ENCODE measurements around the gene MYLK.

Gene MYLK

GRCh38 chr3:123781138-123781537 lies 103.0 kb downstream of the MYLK start:
- Histone ChIP-seq H3K4me1 (ENCODE audit: control insufficient read depth in 2 of 2, insufficient read depth in 1 of 2, low read depth in 1 of 2, low read length in 2 of 2) (peaks cover 3 to 4% of the 10 kb centered on the region in 2 donors), H3K9ac (ENCODE audit: low read depth, low read length, poor library complexity) (no peak overlapping the region), H2BK5ac (ENCODE audit: low read length) (no peak overlapping the region), H3K23ac (ENCODE audit: low read depth, low read length, poor library complexity) (no peak overlapping the region), H3K4me3 (ENCODE audit: low read length in 2 of 2) (no peak overlapping the region), H3K4ac (ENCODE audit: low read length) (no peak overlapping the region), H2BK15ac (ENCODE audit: low read length) (no peak overlapping the region), H3K4me2 (ENCODE audit: insufficient read depth, low read length, poor library complexity, severe bottlenecking) (no peak overlapping the region), H3K18ac (ENCODE audit: low read length) (no peak overlapping the region), H3K9me3 (replicated peaks in 1 of 2; ENCODE audit: control insufficient read depth in 2 of 2, insufficient read depth in 1 of 2, low read depth in 1 of 2, low read length in 2 of 2) (no peaks in the 10 kb centered on the region), H3K14ac (ENCODE audit: low read length) (no peak overlapping the region), H3K79me1 (ENCODE audit: low read depth, low read length) (peaks cover 2% of the 10 kb centered on the region), H4K8ac (ENCODE audit: low read depth, low read length) (no peak overlapping the region), H2AK5ac (ENCODE audit: low read depth, low read length) (no peak overlapping the region), H3K27me3 (ENCODE audit: control insufficient read depth in 3 of 3, insufficient read depth in 3 of 3, low read depth in 1 of 3, low read length in 3 of 3) (no peaks in the 10 kb centered on the region), H3K36me3 (replicated peaks in 1 of 2; ENCODE audit: control insufficient read depth in 2 of 2, insufficient read depth in 2 of 2, low read length in 2 of 2) (no peaks in the 10 kb centered on the region), H2BK12ac (ENCODE audit: low read length) (no peak overlapping the region), H3K27ac (replicated peaks; ENCODE audit: low read length) (no peak overlapping the region), H4K91ac (ENCODE audit: low read depth, low read length, poor library complexity) (no peak overlapping the region), H2AFZ (ENCODE audit: low read length) (no peak overlapping the region), H2BK120ac (ENCODE audit: low read depth, low read length) (no peak overlapping the region)
- DNase-seq (ENCODE audit: low spot score), result no peak
- WGBS, 2 donors (ENCODE audit: extremely low coverage in 2 of 2, insufficient read length in 2 of 2, insufficient replicate concordance in 1 of 2), result no CpG with 5 or more reads among the region's 2 CpGs

- H2AK5ac ChIP-seq (ENCODE audit: low read depth, low read length), result no peak overlapping the region
- no peak overlapping the region for H3K4ac ChIP-seq (ENCODE audit: low read length)
- no peak overlapping the region for H3K14ac ChIP-seq (ENCODE audit: low read length)
- no peaks in the 10 kb centered on the region for H3K9me3 ChIP-seq (replicated peaks in 1 of 2; ENCODE audit: control insufficient read depth in 2 of 2, insufficient read depth in 1 of 2, low read depth in 1 of 2, low read length in 2 of 2)
- H2AFZ ChIP-seq (ENCODE audit: low read length), result no peak overlapping the region
- no peaks in the 10 kb centered on the region for H3K27me3 ChIP-seq (ENCODE audit: control insufficient read depth in 3 of 3, insufficient read depth in 3 of 3, low read depth in 1 of 3, low read length in 3 of 3)
- H3K9ac ChIP-seq (ENCODE audit: low read depth, low read length, poor library complexity), result no peak overlapping the region
- no peak overlapping the region for H3K23ac ChIP-seq (ENCODE audit: low read depth, low read length, poor library complexity)
- H3K4me2 ChIP-seq (ENCODE audit: insufficient read depth, low read length, poor library complexity, severe bottlenecking), result no peak overlapping the region
- no peak overlapping the region for H2BK12ac ChIP-seq (ENCODE audit: low read length)
- H2BK15ac ChIP-seq (ENCODE audit: low read length), result no peak overlapping the region
- no peak overlapping the region for H4K8ac ChIP-seq (ENCODE audit: low read depth, low read length)
- no peak overlapping the region for H4K91ac ChIP-seq (ENCODE audit: low read depth, low read length, poor library complexity)
- H3K36me3 ChIP-seq (replicated peaks in 1 of 2; ENCODE audit: control insufficient read depth in 2 of 2, insufficient read depth in 2 of 2, low read length in 2 of 2), result no peaks in the 10 kb centered on the region
- DNase-seq (ENCODE audit: low spot score), result no peak
- H3K18ac ChIP-seq (ENCODE audit: low read length), result no peak overlapping the region
- H2BK120ac ChIP-seq (ENCODE audit: low read depth, low read length), result no peak overlapping the region
- no peak overlapping the region for H3K27ac ChIP-seq (replicated peaks; ENCODE audit: low read length)
- H3K4me1 ChIP-seq (ENCODE audit: control insufficient read depth in 2 of 2, insufficient read depth in 1 of 2, low read depth in 1 of 2, low read length in 2 of 2), result peaks cover 3 to 4% of the 10 kb centered on the region in 2 donors
- no peak overlapping the region for H2BK5ac ChIP-seq (ENCODE audit: low read length)
- H3K79me1 ChIP-seq (ENCODE audit: low read depth, low read length), result peaks cover 2% of the 10 kb centered on the region
- no CpG with 5 or more reads among the region's 6 CpGs for WGBS, 2 donors (ENCODE audit: extremely low coverage in 2 of 2, insufficient read length in 2 of 2, insufficient replicate concordance in 1 of 2)
- no peak overlapping the region for H3K4me3 ChIP-seq (ENCODE audit: low read length in 2 of 2)
Observed at GRCh38 chr3:123780656-123781055, 103.5 kb downstream of the MYLK start.

GRCh38 chr3:123779655-123780231 lies 104.4 kb downstream of the MYLK start:
- DNase-seq (ENCODE audit: low spot score), result no peak
- Histone ChIP-seq H4K91ac (ENCODE audit: low read depth, low read length, poor library complexity) (no peak overlapping the region), H3K4ac (ENCODE audit: low read length) (no peak overlapping the region), H2AFZ (ENCODE audit: low read length) (no peak overlapping the region), H4K8ac (ENCODE audit: low read depth, low read length) (no peak overlapping the region), H2BK5ac (ENCODE audit: low read length) (no peak overlapping the region), H2BK120ac (ENCODE audit: low read depth, low read length) (no peak overlapping the region), H2BK15ac (ENCODE audit: low read length) (no peak overlapping the region), H3K9me3 (replicated peaks in 1 of 2; ENCODE audit: control insufficient read depth in 2 of 2, insufficient read depth in 1 of 2, low read depth in 1 of 2, low read length in 2 of 2) (no peaks in the 10 kb centered on the region), H3K27me3 (ENCODE audit: control insufficient read depth in 3 of 3, insufficient read depth in 3 of 3, low read depth in 1 of 3, low read length in 3 of 3) (no peaks in the 10 kb centered on the region), H2BK12ac (ENCODE audit: low read length) (no peak overlapping the region), H2AK5ac (ENCODE audit: low read depth, low read length) (no peak overlapping the region), H3K14ac (ENCODE audit: low read length) (no peak overlapping the region), H3K27ac (replicated peaks; ENCODE audit: low read length) (no peak overlapping the region), H3K79me1 (ENCODE audit: low read depth, low read length) (peaks cover 2% of the 10 kb centered on the region), H3K9ac (ENCODE audit: low read depth, low read length, poor library complexity) (no peak overlapping the region), H3K18ac (ENCODE audit: low read length) (no peak overlapping the region), H3K4me2 (ENCODE audit: insufficient read depth, low read length, poor library complexity, severe bottlenecking) (no peak overlapping the region), H3K4me3 (ENCODE audit: low read length in 2 of 2) (no peak overlapping the region), H3K36me3 (replicated peaks in 1 of 2; ENCODE audit: control insufficient read depth in 2 of 2, insufficient read depth in 2 of 2, low read length in 2 of 2) (no peaks in the 10 kb centered on the region), H3K23ac (ENCODE audit: low read depth, low read length, poor library complexity) (no peak overlapping the region), H3K4me1 (ENCODE audit: control insufficient read depth in 2 of 2, insufficient read depth in 1 of 2, low read depth in 1 of 2, low read length in 2 of 2) (peaks cover 3 to 4% of the 10 kb centered on the region in 2 donors)
- no CpG with 5 or more reads among the region's 10 CpGs for WGBS, 2 donors (ENCODE audit: extremely low coverage in 2 of 2, insufficient read length in 2 of 2, insufficient replicate concordance in 1 of 2)

- Histone ChIP-seq H3K27ac (replicated peaks; ENCODE audit: low read length) (no peak overlapping the region), H3K23ac (ENCODE audit: low read depth, low read length, poor library complexity) (no peak overlapping the region), H3K9ac (ENCODE audit: low read depth, low read length, poor library complexity) (no peak overlapping the region), H3K4me3 (ENCODE audit: low read length in 2 of 2) (no peak overlapping the region), H2BK15ac (ENCODE audit: low read length) (no peak overlapping the region), H3K4me1 (ENCODE audit: control insufficient read depth in 2 of 2, insufficient read depth in 1 of 2, low read depth in 1 of 2, low read length in 2 of 2) (peaks cover 3 to 4% of the 10 kb centered on the region in 2 donors), H2BK120ac (ENCODE audit: low read depth, low read length) (no peak overlapping the region), H2BK5ac (ENCODE audit: low read length) (no peak overlapping the region), H3K9me3 (replicated peaks in 1 of 2; ENCODE audit: control insufficient read depth in 2 of 2, insufficient read depth in 1 of 2, low read depth in 1 of 2, low read length in 2 of 2) (no peaks in the 10 kb centered on the region), H2BK12ac (ENCODE audit: low read length) (no peak overlapping the region), H3K36me3 (replicated peaks in 1 of 2; ENCODE audit: control insufficient read depth in 2 of 2, insufficient read depth in 2 of 2, low read length in 2 of 2) (no peaks in the 10 kb centered on the region), H3K4ac (ENCODE audit: low read length) (no peak overlapping the region), H2AFZ (ENCODE audit: low read length) (no peak overlapping the region), H3K27me3 (ENCODE audit: control insufficient read depth in 3 of 3, insufficient read depth in 3 of 3, low read depth in 1 of 3, low read length in 3 of 3) (no peaks in the 10 kb centered on the region), H4K8ac (ENCODE audit: low read depth, low read length) (no peak overlapping the region), H4K91ac (ENCODE audit: low read depth, low read length, poor library complexity) (no peak overlapping the region), H3K14ac (ENCODE audit: low read length) (no peak overlapping the region), H3K4me2 (ENCODE audit: insufficient read depth, low read length, poor library complexity, severe bottlenecking) (no peak overlapping the region), H2AK5ac (ENCODE audit: low read depth, low read length) (no peak overlapping the region), H3K18ac (ENCODE audit: low read length) (no peak overlapping the region), H3K79me1 (ENCODE audit: low read depth, low read length) (peaks cover 2% of the 10 kb centered on the region)
- DNase-seq (ENCODE audit: low spot score), result no peak
- no CpG with 5 or more reads among the region's 8 CpGs for WGBS, 2 donors (ENCODE audit: extremely low coverage in 2 of 2, insufficient read length in 2 of 2, insufficient replicate concordance in 1 of 2)
Observed at GRCh38 chr3:123778991-123779622, 105.0 kb downstream of the MYLK start.

Data from neuronal stem cell (in vitro differentiated cells).